SK-N-SH treated with all-trans-retinoic acid at 6 μM for 48 hours (cell line): ENCODE results near the gene GRIK4.

ENCODE experiments used
- ATAC-seq: fragments of 200-7000 bp; cut with Tn5 transposase; 3 replicates; pipeline ENCODE4 v1.9.1; 2020; ENCODE audit warnings: mild to moderate bottlenecking, moderate library complexity
- ARNTL ChIP-seq: fragments of 450-650 bp; formaldehyde crosslinking; IDR thresholded peaks from 2 replicates; pipeline ENCODE4 v1.5.0; 2020; ENCODE audit warnings: low read depth, mild to moderate bottlenecking, moderate library complexity, borderline replicate concordance
- BACH2 ChIP-seq: fragments of 250-450 bp; sonication (Bioruptor Pico); IDR thresholded peaks from 2 replicates; pipeline ENCODE4 v1.9.0; 2021; ENCODE audit warnings: mild to moderate bottlenecking, borderline replicate concordance
- CREB5 ChIP-seq: fragments of 250-450 bp; sonication (Bioruptor Pico); IDR thresholded peaks from 2 replicates; pipeline ENCODE4 v1.5.1; 2020; ENCODE audit warnings: low read depth, mild to moderate bottlenecking, moderate library complexity
- CSDC2 ChIP-seq: fragments of 250-450 bp; sonication (Bioruptor Pico); IDR thresholded peaks from 2 replicates; pipeline ENCODE4 v1.5.0; 2020; ENCODE audit warnings: mild to moderate bottlenecking, moderate library complexity
- ESRRG ChIP-seq: fragments of 250-450 bp; sonication (Bioruptor Pico); IDR thresholded peaks from 2 replicates; pipeline ENCODE4 v1.6.1; 2021; ENCODE audit warnings: mild to moderate bottlenecking
- GLIS3 ChIP-seq: fragments of 250-450 bp; sonication (Bioruptor Pico); IDR thresholded peaks from 2 replicates; pipeline ENCODE4 v1.5.0; 2020; ENCODE audit warnings: mild to moderate bottlenecking, moderate library complexity
- ISL1 ChIP-seq: fragments of 250-450 bp; sonication (Bioruptor Pico); IDR thresholded peaks from 2 replicates; pipeline ENCODE4 v2.1.2; 2022; ENCODE audit warnings: mild to moderate bottlenecking, moderate library complexity
- OSR1 ChIP-seq: fragments of 250-450 bp; sonication (Bioruptor Pico); IDR thresholded peaks from 2 replicates; pipeline ENCODE4 v1.8.0; 2022; ENCODE audit warnings: moderate library complexity, mild to moderate bottlenecking, inconsistent platforms
- PATZ1 ChIP-seq: fragments of 250-450 bp; sonication (Bioruptor Pico); IDR thresholded peaks from 2 replicates; pipeline ENCODE4 v1.8.0; 2020; ENCODE audit warnings: mild to moderate bottlenecking, moderate library complexity, borderline replicate concordance
- PPARA ChIP-seq: fragments of 250-450 bp; sonication (Bioruptor Pico); IDR thresholded peaks from 2 replicates; pipeline ENCODE4 v1.5.0; 2020; ENCODE audit warnings: mild to moderate bottlenecking, borderline replicate concordance
- RARB ChIP-seq: fragments of 250-450 bp; sonication (Bioruptor Pico); IDR thresholded peaks from 2 replicates; pipeline ENCODE4 v1.8.0; 2021; ENCODE audit warnings: mild to moderate bottlenecking, moderate library complexity
- SNAI2 ChIP-seq: fragments of 250-450 bp; sonication (Bioruptor Pico); IDR thresholded peaks from 2 replicates; pipeline ENCODE4 v1.5.0; 2020; ENCODE audit warnings: mild to moderate bottlenecking, moderate library complexity
- TCF4 ChIP-seq: fragments of 250-450 bp; sonication (Bioruptor Pico); IDR thresholded peaks from 2 replicates; pipeline ENCODE4 v1.8.0; 2021; ENCODE audit warnings: mild to moderate bottlenecking, moderate library complexity, borderline replicate concordance
- TOX ChIP-seq: fragments of 250-450 bp; sonication (Bioruptor Pico); IDR thresholded peaks from 2 replicates; pipeline ENCODE4 v1.8.0; 2021; ENCODE audit warnings: mild to moderate bottlenecking, moderate library complexity, borderline replicate concordance
- TSHZ2 ChIP-seq: fragments of 250-450 bp; sonication (Bioruptor Pico); IDR thresholded peaks from 2 replicates; pipeline ENCODE4 v1.5.0; 2020; ENCODE audit warnings: mild to moderate bottlenecking, moderate library complexity
- ZC3H10 ChIP-seq: fragments of 250-450 bp; sonication (Bioruptor Pico); IDR thresholded peaks from 2 replicates; pipeline ENCODE4 v1.5.1; 2021; ENCODE audit warnings: mild to moderate bottlenecking, moderate library complexity
- ZFP3 ChIP-seq: fragments of 250-450 bp; sonication (Bioruptor Pico); IDR thresholded peaks from 2 replicates; pipeline ENCODE4 v1.5.0; 2020; ENCODE audit warnings: mild to moderate bottlenecking, moderate library complexity
- ZFP30 ChIP-seq: fragments of 450-650 bp; formaldehyde crosslinking; IDR thresholded peaks from 2 replicates; pipeline ENCODE4 v1.5.0; 2022; ENCODE audit warnings: mild to moderate bottlenecking, moderate library complexity
- ZNF565 ChIP-seq: fragments of 450-650 bp; formaldehyde crosslinking; conservative IDR thresholded peaks from 2 replicates; pipeline ENCODE4 v1.5.0; 2020; ENCODE audit warnings: low read depth, mild to moderate bottlenecking, moderate library complexity
- ZNF70 ChIP-seq: fragments of 450-650 bp; formaldehyde crosslinking; IDR thresholded peaks from 2 replicates; pipeline ENCODE4 v1.5.0; 2020; ENCODE audit warnings: mild to moderate bottlenecking, moderate library complexity
- ZNF8 ChIP-seq: fragments of 450-650 bp; formaldehyde crosslinking; IDR thresholded peaks from 2 replicates; pipeline ENCODE4 v1.5.0; 2020; ENCODE audit warnings: mild to moderate bottlenecking, moderate library complexity
- TF ChIP-seq, protein P1 (sequence below): fragments of 250-450 bp; sonication (Bioruptor Pico); IDR thresholded peaks from 2 replicates; pipeline ENCODE4 v1.5.1; 2021; ENCODE audit warnings: mild to moderate bottlenecking, moderate library complexity

Gene GRIK4

DNA sequence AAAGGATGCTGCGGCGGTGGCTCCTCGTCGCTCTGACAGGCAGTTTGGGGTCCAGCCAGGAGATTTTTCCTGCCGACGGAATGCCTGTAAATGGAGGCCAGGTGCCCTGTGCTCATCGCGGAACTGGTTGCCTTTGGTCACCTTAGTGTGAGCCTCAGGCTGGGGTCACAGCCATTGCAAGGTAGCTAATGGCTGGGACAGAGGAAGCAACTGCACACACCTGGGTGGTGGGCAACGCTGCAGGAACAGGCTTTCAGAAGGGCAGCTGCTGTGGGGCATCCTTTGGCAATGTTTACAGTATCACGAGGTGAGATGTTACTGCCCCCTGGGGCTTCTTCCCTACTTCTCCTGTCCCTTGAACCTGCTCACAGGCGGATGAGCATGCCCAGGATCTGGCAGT, 205.5 kb downstream of the GRIK4 start:
- TF ChIP-seq TCF4 (no peak), ARNTL (no peak), ZC3H10 (no peak), GLIS3 (no peak), ZNF8 (CRISPR knock-in tag) (no peak), ZFP3 (CRISPR knock-in tag) (no peak), TOX (CRISPR knock-in tag) (no peak), PATZ1 (no peak), BACH2 (CRISPR knock-in tag) (no peak), PPARA (CRISPR knock-in tag) (no peak), ISL1 (CRISPR knock-in tag) (no peak), SNAI2 (CRISPR knock-in tag) (no peak), OSR1 (CRISPR knock-in tag) (no peak), ZNF565 (CRISPR knock-in tag) (no peak), TSHZ2 (CRISPR knock-in tag) (no peak), RARB (CRISPR knock-in tag) (no peak), CREB5 (CRISPR knock-in tag) (no peak), CSDC2 (no peak)
- TF ChIP-seq, protein P1, sequence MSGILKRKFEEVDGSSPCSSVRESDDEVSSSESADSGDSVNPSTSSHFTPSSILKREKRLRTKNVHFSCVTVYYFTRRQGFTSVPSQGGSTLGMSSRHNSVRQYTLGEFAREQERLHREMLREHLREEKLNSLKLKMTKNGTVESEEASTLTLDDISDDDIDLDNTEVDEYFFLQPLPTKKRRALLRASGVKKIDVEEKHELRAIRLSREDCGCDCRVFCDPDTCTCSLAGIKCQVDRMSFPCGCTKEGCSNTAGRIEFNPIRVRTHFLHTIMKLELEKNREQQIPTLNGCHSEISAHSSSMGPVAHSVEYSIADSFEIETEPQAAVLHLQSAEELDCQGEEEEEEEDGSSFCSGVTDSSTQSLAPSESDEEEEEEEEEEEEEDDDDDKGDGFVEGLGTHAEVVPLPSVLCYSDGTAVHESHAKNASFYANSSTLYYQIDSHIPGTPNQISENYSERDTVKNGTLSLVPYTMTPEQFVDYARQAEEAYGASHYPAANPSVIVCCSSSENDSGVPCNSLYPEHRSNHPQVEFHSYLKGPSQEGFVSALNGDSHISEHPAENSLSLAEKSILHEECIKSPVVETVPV = no peak
- ATAC-seq = no peak

- no peak for TF ChIP-seq TSHZ2 (CRISPR knock-in tag)
- TF ChIP-seq ZNF8 (CRISPR knock-in tag) = no peak
- TF ChIP-seq SNAI2 (CRISPR knock-in tag) = no peak
- TF ChIP-seq GLIS3 = no peak
- no peak for TF ChIP-seq TCF4
- no peak for TF ChIP-seq ZNF70 (CRISPR knock-in tag)
- no peak for TF ChIP-seq RARB (CRISPR knock-in tag)
- no peak for TF ChIP-seq TOX (CRISPR knock-in tag)
- TF ChIP-seq BACH2 (CRISPR knock-in tag) = no peak
- TF ChIP-seq, protein P1 = no peak
- TF ChIP-seq ZNF565 (CRISPR knock-in tag) = no peak
- TF ChIP-seq ISL1 (CRISPR knock-in tag) = no peak
- no peak for TF ChIP-seq ZFP30 (CRISPR knock-in tag)
- no peak for TF ChIP-seq PPARA (CRISPR knock-in tag)
- no peak for TF ChIP-seq ESRRG (CRISPR knock-in tag)
- TF ChIP-seq PATZ1 = no peak
- no peak for TF ChIP-seq ARNTL
- no peak for TF ChIP-seq CREB5 (CRISPR knock-in tag)
- no peak for TF ChIP-seq ZC3H10
- no peak for TF ChIP-seq CSDC2
- TF ChIP-seq, all 23 proteins: peak for 0
- ATAC-seq = no peak
These were observed 206.1 kb downstream of the GRIK4 start for GRCh38 chr11:120717623-120718022.
